IPS-15b (cell line): ENCODE measurements around the gene FGD5.
"Not testable (repeated sequence)": the region's sequence is repeated elsewhere in the genome, so short reads cannot be mapped to it uniquely, and the experiment has no call there.

Experiments used
- H3K27me3 ChIP-seq: one replicate; pipeline ENCODE4 v1.6.1; 2013; ENCODE audit warnings: low read length; ENCODE audit not compliant: control insufficient read depth, insufficient read depth
- H3K36me3 ChIP-seq: one replicate; pipeline ENCODE4 v1.6.1; 2013; ENCODE audit warnings: low read length; ENCODE audit not compliant: control insufficient read depth, insufficient read depth
- H3K4me1 ChIP-seq: one replicate; pipeline ENCODE4 v1.6.1; 2013; ENCODE audit warnings: mild to moderate bottlenecking, low read length; ENCODE audit not compliant: control insufficient read depth, insufficient read depth
- H3K4me3 ChIP-seq: one replicate; pipeline ENCODE4 v1.5.1; 2013; ENCODE audit warnings: low read depth, low read length
- H3K9ac ChIP-seq: one replicate; pipeline ENCODE4 v1.6.1; 2013; ENCODE audit warnings: low read depth, mild to moderate bottlenecking, low read length
- H3K9me3 ChIP-seq: one replicate; pipeline ENCODE4 v1.6.1; 2013; ENCODE audit warnings: mild to moderate bottlenecking, low read length; ENCODE audit not compliant: control insufficient read depth, insufficient read depth

FGD5 gene

DNA sequence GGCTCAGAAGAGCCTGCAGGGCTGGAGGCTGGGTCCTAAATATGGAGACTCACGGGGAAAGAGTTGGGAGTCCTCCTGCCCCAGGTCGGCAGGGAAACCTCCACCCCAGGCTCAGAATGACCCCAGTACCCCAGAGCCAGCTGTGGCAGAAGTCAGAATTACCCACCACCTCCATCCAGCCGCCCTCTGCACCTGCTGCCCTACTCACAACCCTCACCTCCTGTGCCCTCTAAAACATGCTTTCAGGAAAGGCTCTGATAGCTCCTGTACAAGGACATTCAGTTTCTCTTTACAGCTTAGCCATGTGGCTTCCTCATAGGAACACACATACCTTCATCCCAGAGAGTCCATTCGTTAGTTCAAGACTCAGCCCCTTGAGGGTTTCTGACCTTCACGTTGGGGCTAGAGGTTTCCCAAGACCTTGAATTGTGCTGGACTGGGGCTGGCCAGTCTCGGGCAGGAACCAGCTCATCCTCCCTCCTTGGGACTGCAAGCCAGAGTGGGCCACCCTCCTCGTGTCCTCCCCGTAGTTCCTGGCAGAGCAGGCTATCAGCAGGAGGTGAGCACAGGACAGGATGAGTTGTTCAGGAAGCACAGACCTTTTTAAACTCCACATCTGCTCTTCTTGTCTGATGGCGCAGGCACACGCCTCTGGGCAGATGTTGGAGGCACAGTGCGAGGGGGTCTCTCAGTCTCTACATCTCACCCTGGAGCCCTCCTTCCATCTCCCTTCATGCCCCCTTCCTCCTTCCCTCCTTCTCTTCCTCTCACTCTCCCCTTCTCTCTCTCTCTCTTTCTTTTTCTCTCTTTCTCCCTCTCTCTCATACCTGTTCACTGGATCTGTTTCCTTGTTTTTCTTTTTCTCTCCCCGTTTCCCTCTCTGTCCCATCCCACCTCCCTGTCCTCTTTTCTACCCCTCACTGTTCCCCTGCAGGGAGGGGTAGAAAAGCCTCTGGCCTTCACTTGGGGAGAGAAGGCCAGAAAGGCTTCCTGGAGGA, 72.7 kb downstream of the FGD5 start:
- no peak overlapping the region for H3K9ac ChIP-seq
- no peaks in the 10 kb centered on the region for H3K27me3 ChIP-seq
- H3K4me3 ChIP-seq, result no peak overlapping the region
- H3K9me3 ChIP-seq, result no peaks in the 10 kb centered on the region
- no peaks in the 10 kb centered on the region for H3K36me3 ChIP-seq
- no peaks in the 10 kb centered on the region for H3K4me1 ChIP-seq

DNA sequence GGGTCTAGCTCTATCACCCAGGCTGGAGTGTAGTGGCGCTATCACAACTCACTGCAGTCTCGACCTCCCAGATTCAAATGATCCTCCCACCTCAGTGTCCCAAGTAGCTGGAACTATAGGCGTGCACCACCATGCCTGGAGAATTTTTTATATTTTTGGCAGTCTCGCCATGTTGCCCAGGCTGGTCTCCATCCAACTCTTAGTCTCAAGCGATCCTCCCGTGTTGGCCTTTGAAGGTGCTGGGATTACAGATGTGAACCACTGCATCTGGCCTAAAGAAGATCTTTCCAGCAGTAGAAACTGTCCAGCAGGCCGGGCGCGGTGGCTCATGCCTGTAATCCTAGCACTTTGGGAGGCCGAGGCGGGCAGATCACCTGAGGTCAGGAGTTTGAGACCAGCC, 73.5 kb downstream of the FGD5 start:
- no peaks in the 10 kb centered on the region for H3K4me1 ChIP-seq
- peaks cover under 1% of the 10 kb centered on the region for H3K36me3 ChIP-seq
- no peaks in the 10 kb centered on the region for H3K27me3 ChIP-seq
- H3K9ac ChIP-seq, result no peak overlapping the region
- no peak overlapping the region for H3K4me3 ChIP-seq
- no peaks in the 10 kb centered on the region for H3K9me3 ChIP-seq

DNA sequence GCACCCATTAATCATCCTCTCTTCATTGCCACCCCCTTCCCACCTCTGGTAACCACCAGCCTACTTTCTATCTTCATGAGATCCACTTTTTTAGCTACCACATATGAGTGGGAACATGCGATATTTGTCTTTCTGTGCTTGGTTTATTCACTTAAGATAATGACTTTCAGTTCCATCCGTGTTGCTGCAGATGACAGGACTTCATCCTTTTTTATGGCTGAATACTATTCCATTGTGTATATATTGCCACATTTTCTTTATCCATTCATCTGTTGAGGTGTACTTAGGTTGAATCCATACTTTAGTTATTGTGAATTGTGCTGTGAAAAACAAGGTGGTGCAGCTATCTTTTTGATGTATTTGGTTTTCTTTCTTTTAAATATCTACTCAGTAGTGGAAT, 75.3 kb downstream of the FGD5 start:
- no peaks in the 10 kb centered on the region for H3K4me1 ChIP-seq
- H3K27me3 ChIP-seq, result no peaks in the 10 kb centered on the region
- H3K4me3 ChIP-seq, result no peak overlapping the region
- H3K9me3 ChIP-seq, result no peaks in the 10 kb centered on the region
- H3K36me3 ChIP-seq, result peaks cover 8% of the 10 kb centered on the region
- H3K9ac ChIP-seq, result no peak overlapping the region

DNA sequence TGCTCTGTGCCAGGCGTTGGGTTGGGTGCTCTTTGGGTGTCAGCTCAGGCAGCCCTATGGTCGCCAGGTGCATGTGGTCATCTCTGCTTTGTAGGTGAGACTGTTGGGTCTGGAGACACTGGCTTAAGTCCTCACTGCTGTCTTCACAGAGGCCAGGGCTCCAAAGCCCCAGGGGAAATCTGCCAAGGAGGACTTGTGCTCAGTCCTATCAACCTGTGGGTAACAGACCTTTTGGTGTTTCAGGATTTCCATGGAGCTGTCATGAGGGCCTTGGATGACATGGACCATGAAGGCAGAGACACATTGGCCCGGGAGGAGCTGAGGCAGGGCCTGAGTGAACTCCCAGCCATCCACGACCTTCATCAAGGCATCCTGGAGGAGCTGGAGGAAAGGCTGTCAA, 78.5 kb downstream of the FGD5 start:
- Histone ChIP-seq H3K36me3 (peaks cover 8% of the 10 kb centered on the region), H3K9ac (no peak overlapping the region), H3K9me3 (no peaks in the 10 kb centered on the region), H3K4me1 (peaks cover 9% of the 10 kb centered on the region), H3K4me3 (no peak overlapping the region), H3K27me3 (no peaks in the 10 kb centered on the region)

DNA sequence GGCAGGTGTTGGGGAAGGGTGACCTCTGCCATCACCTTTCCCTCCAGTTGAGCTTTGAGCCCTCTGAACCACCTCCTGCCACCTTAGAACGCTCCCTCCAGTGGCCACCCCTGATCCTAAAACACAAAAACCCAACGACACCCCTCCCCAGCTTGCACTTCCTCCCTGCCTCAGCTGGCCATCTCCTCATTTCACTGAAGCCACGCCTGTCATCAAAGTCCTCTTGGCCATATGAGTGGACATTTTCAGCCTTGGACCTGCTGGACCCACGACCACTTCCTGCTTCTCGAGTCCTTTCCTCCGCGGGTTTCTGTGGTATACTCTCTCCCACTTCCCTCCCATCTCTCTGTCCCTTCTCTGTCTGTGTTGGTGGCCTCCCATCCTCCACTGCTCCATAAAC, 80.2 kb downstream of the FGD5 start:
- H3K9me3 ChIP-seq, result no peaks in the 10 kb centered on the region
- H3K36me3 ChIP-seq, result peaks cover 8% of the 10 kb centered on the region
- no peak overlapping the region for H3K4me3 ChIP-seq
- H3K27me3 ChIP-seq, result no peaks in the 10 kb centered on the region
- peaks cover 9% of the 10 kb centered on the region for H3K4me1 ChIP-seq
- H3K9ac ChIP-seq, result no peak overlapping the region

DNA sequence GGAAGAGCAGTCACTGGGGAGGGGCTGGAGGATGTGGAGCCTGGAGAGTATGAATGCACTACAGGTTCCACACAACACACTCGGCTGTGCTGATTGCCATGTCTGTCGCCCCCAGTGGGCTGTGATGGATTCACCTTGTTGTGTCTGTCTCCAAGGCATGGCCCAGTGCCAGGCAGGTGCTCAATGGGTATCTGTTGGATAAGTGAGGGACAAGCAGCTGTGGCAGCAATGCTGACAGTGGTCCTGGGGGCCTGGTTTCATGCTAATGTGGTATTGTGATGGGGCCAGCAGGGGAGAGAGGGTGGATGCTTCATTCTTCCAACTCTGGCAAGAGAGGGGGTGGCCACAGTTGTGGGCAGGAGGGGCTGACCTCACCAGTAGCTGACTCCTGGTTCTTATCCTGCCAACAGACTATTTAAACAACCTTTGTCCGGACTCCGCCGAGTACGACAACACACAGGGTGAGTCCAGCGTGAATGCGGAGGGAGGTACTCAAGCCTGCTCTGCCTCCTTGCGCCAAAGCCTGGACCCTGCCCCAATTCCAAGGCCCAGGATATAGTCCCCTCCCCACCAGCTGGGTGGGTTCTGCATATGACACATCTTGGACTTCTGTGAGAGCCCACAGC, 81.3 kb downstream of the FGD5 start:
- H3K4me3 ChIP-seq, result no peak overlapping the region

DNA sequence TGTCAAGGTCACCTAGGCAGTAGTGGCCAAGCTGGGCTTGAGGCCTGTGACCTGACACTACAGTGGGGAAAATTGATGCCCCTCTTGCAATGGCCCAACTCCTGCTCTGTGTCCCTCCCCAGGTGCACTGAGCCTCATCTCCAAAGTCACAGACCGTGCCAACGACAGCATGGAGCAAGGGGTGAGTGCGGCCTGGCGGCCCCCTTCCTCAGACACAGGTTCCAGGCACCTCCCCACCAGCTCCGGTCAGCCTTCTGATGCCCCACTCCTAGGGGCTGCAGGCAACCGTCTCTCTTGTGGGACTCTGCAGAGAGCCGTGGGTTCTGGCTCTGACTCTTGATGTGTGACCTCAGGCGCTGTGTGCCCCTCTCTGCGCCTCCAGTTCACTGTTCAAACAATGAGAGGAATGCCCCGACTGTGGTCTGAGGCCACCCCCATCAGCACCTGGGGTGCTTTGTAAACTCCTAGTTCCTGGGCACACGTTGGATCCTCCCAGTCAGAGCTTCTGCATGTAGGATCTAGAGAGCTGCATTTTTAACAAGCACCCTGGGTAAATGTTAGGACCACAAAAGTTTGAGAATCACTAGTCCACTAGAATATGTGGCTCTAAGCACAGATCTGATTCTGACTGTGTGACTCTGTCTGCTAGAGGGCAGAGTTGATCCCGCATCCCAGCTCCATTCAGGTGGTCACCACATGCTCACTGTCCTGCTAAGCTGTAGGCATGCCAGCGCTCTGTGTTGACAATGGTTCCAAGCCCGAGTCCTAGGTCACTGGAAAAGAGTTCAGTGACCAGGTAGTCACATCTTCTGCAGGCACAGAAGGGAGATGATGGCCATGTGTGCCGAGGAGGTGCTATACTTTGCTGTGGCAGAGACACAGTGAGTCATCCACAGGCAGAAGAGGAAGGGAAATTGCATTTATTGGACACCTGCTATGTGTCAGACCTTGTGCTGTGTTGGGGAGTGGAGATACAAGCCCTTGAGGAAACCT, 82.4 kb downstream of the FGD5 start:
- Histone ChIP-seq H3K4me1 (peaks cover 9% of the 10 kb centered on the region), H3K9me3 (no peaks in the 10 kb centered on the region), H3K4me3 (no peak overlapping the region), H3K9ac (no peak overlapping the region), H3K27me3 (no peaks in the 10 kb centered on the region), H3K36me3 (peaks cover 12% of the 10 kb centered on the region)

More for the DNA sequence above, 81.3 kb downstream of the FGD5 start:
- H3K9me3 ChIP-seq, result no peaks in the 10 kb centered on the region
- H3K36me3 ChIP-seq, result peaks cover 11% of the 10 kb centered on the region
- no peaks in the 10 kb centered on the region for H3K27me3 ChIP-seq
- H3K9ac ChIP-seq, result no peak overlapping the region
- peaks cover 9% of the 10 kb centered on the region for H3K4me1 ChIP-seq

DNA sequence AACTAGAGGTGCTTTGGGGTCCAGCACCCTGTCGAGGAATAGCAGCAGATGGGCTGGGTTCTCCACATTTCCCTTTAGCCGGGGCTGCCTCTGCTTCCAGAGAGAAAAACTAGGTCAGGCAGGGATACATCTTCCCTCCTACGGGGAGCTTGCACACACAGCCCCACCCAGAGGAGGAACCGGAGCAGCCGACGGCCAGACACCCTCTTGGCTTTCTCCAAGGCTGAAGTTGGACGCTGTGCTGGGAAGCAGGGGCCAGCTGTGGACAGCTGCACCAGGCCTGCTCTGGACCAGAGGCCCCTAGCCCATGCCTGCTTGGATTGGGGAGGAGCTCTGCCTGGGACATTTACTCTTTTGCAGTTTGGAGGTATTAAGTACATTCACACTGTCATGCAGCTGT, 84.0 kb downstream of the FGD5 start:
- Histone ChIP-seq H3K4me1 (peaks cover 9% of the 10 kb centered on the region), H3K4me3 (no peak overlapping the region), H3K36me3 (peaks cover 7% of the 10 kb centered on the region), H3K9ac (no peak overlapping the region), H3K27me3 (no peaks in the 10 kb centered on the region), H3K9me3 (no peaks in the 10 kb centered on the region)

DNA sequence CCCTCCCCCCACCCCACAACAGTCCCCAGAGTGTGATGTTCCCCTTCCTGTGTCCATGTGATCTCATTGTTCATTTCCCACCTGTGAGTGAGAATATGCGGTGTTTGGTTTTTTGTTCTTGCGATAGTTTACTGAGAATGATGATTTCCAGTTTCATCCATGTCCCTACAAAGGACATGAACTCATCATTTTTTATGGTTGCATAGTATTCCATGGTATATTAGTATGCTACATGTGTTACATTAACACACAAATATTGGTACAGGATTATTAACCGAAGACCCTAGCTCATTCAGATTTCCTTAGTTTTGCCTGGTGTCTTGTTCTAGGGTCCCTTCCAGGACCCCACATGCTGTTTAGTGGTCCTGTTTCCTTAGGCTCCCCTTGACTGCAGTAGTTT, 84.7 kb downstream of the FGD5 start:
- not testable (repeated sequence) for H3K36me3 ChIP-seq, H3K9me3 ChIP-seq, H3K27me3 ChIP-seq

DNA sequence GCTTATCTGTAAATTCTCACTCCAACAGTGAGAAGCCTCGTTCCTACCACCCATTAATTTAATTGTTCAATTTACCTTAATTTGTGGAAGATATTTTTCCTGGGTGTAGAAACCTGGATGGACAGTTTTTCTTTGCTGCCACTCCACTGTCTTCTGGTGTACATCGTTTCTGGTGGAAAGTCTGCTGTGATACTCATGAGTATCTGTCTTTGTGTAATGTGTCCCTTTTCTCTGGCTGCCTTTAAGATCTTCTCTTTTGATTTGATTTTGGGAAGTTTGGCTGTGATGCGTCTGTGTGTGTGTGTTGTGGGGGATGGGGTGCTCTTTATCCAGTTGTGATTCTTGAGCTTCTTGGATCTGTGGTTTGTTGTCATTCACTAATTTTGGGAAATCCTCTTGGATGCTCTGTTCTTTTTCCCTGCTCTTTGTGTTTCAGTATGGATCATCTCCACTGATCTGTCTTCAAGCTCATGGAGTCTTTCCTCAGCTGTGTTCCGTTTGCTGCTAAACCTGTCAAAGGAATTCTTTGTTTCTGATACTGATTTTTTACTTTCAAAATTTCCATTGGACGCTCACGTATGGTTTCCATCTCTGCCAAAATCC, 86.4 kb downstream of the FGD5 start:
- Histone ChIP-seq H3K36me3 (peaks cover 3% of the 10 kb centered on the region), H3K27me3 (no peaks in the 10 kb centered on the region), H3K9me3 (no peaks in the 10 kb centered on the region), H3K4me1 (peaks cover 4% of the 10 kb centered on the region), H3K9ac (no peak overlapping the region), H3K4me3 (no peak overlapping the region)

More for the DNA sequence above, 84.7 kb downstream of the FGD5 start:
- not testable (repeated sequence) for H3K9ac ChIP-seq, H3K4me3 ChIP-seq, H3K4me1 ChIP-seq

DNA sequence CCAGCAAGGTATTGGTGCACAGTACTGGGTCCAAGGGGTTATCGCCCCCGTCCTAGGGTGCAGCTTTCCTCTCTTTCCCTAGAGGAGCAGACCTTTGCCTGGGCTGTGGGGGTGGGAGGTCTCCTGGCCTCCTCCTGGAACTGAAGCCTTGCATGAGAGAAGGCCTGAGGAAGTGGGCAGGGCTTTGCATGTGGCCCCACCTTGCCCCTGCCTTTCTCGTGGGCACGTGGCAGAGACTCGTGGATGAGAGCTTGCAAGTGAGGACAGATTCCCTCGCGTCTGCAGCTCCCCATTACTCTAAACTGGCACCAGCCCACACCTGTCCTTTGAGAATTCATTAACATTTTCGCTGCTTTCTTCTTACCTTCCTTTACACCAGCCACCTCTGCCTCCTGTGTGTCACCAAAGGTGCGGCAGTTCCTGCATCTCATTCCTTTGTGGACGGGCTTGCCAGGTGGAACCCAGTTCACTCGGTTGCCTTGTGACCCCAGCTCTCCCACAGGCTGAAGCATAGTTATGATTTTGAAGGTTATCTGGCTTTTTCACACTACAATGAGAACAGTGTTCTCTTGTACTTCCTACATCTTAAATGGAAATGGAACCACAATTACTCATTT, 87.7 kb downstream of the FGD5 start:
- no peaks in the 10 kb centered on the region for H3K9me3 ChIP-seq
- H3K4me1 ChIP-seq, result no peaks in the 10 kb centered on the region
- H3K36me3 ChIP-seq, result peaks cover 3% of the 10 kb centered on the region
- no peak overlapping the region for H3K4me3 ChIP-seq
- H3K9ac ChIP-seq, result no peak overlapping the region
- H3K27me3 ChIP-seq, result no peaks in the 10 kb centered on the region
